HG03439 (cell line): ENCODE results near the gene HES5.

Experiments
- ATAC-seq: cut with Tn5 transposase; IDR thresholded peaks from one replicate; pipeline ENCODE4 v1.9.1; 2021; ENCODE audit warnings: mild to moderate bottlenecking, moderate library complexity; ENCODE audit not compliant: unreplicated experiment

Gene HES5

DNA sequence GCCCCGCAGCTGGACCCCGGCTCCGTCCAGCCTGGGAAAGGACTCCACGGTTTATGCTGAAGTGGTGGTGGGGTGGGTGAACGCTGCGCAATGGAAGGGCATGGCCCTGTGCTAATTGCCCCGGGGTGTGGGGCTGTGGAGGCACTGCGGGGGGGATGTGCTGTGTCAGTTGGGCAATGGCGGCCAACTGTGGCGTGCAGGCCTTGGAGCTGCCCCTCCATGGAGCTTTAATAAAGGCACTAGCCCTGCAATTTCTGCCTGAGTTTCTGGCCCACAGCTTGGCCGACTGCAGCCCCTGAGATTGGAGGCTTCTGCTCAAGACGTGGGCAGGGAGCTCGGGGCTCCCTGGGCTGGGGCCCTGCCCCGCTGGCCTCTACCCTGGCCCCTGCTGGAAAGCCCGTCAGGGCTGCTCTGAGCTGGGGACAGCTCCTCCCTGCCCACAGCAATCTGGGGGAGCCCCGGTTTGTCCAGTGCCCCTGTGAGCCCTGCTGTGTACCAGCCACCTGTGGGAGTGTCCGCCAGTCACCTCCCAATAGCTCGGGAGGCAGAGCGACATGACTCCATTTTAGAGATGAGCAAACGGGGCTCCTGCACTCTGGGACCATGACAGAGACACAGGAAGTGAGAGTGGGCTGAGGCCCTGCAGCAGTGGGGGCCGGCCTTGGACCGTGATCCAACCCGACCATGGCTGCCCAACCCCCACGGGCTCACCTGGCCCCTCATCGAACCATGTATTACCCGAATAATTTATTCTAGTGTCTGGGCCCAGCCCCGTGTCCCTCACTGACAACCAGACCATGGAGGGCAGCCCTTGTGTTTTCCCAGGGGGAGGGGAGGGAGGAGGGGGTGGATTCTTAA is 17.4 kb upstream of the HES5 start:
- ATAC-seq = no peak

DNA sequence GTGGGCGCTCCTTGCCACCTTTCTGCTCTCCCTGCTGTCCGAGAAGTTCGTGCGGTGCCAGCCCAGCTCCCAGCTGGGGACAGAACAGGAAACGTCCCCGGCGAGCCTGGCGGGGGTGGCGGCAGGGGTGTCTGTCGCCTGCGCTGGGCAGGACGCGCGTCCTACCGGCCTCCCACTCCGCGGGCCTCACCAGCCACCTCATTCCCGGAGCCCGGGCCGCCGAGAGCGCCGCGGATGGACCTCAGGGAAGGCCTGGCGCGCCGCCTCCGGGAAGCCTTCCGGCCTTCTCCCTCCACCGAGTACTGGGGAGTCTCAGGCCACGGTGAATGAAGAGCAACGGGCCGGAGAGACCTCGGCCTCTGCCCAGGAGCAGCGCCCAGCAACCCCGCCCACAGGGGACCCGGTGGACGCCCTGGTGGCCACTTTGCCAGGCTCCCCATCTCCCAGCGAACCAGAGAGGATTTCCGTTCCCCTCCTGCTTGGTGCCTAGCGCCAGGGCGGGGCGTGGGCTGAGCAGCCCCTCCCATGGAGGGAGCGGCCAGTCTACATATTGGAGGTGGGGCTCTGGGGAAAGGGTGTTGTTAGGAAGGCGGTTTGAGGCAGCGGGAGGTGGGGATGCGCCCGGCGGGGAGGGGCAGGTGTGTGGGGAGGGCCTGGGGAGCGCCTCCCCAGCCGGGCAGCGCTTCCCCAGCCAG is 16.6 kb upstream of the HES5 start:
- peak; percentile 34 for ATAC-seq

DNA sequence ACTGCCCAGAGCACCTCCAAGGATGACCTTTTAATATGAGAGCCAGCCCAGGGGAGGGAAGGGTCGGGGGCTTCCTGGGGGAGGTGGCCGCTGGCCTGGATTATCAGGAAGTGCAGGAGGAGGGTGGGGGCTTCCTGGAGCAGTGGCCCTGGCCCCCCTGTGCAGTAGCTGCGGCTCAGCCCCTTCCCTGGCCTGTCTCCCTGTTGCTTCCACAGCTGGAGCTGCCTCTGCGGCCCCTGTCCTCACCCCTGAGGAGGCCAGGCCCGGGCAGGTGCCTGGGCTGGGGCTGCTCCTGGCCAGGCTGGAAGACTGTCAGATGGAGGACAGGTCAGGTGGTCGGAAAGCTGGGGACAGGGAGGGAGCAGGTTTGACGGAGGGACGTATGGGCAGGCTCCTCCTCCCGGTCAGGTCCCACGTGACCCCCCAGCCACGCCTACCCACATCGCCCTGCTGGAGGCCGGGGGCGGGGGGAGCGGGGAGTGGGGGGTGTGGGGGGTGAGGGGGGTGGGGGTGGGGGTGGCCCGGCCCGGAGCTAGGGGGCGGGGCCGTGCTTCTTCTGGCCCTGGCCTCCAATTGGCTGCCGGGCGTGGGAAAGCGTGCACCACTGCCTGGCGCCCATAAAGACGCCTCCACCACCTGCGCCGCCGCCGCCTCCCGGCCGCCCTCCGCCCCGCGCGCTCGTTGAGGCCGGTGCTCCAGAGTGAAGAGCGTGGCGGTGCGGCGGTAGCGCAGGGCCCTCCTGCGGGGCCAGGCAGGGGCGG is 15.9 kb upstream of the HES5 start:
- ATAC-seq = peak; percentile 30

DNA sequence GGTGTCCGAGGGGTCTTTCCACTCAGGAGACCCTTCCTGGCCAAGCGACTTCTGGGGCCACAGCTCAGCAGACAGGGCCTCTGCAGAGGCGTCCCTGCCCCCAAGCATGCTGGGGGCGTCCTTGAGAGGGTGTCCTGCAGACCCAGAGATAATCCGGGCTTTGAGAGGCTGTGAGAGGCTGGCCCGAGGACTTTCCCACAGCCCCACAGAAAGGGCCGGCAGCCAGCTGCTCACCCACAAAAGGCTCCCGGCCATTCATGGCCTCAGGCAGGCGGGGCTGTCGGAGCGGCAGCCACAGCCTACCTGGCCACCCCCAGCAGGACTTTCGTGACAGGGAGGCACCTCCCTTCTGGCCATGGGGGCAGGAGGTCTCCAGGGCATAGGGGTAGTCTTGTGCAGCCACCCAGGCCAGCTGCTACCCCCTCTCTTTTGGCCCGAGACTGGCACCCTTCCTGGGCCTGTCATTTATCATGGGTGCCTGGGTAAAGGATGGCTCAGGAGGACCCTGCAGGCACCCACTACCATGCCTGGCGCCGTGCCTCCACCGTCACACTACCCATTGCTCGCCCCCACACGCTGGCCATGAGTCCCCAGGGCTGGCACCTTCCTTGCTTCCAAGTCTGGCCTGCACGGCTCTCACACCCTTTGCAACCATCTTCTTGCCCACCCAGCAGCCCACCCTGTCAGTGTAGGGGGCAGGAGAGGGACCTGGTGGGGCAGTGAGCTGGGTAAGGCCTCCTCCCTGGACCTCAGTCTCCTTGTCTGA is 15.0 kb upstream of the HES5 start:
- no peak for ATAC-seq

DNA sequence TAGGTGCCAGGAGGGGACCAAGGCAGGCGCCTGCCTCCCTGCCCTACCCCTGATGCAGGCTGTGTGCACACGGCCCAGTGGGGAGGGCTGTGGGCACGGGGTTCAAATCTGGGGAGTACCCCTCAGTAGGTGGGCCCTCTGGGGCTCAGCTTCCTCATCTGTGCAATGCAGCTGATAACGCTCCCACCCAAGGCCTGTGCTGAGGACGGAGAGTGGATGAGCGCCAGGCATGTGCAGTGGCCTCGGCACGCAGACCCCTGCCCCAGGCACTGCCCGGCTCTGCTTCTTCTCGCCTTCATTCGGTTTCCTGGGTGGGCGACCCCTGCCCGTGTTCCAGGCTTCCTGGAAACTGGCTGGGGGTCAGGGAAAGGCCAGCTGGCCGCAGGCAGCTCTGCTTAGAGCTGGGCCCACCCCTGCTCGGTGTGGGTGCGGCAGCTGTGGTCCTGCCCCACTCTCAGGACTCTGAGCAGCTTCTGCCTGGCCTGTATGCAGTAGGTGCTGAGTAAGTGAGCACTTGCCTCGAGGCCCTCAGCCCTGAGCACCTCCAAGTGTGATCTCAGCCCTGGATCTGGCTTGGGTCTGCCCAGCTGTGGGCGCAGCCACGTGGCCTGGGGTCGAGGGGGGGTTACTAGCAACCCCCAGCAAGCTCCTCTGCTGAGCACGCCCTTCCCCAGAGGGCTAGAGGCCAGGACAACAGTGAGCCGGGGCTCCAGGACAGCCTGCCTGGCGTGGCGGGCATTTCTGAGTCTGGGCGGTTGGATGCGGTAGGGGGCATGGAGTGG is 14.2 kb upstream of the HES5 start:
- ATAC-seq = no peak

GRCh38 chr1:2543543-2544092 is 13.6 kb upstream of the HES5 start:
- ATAC-seq = no peak

- ATAC-seq = no peak
These were observed 12.3 kb upstream of the HES5 start for GRCh38 chr1:2542246-2542915.

- no peak for ATAC-seq
These were observed 11.7 kb upstream of the HES5 start for GRCh38 chr1:2541619-2542245.

DNA sequence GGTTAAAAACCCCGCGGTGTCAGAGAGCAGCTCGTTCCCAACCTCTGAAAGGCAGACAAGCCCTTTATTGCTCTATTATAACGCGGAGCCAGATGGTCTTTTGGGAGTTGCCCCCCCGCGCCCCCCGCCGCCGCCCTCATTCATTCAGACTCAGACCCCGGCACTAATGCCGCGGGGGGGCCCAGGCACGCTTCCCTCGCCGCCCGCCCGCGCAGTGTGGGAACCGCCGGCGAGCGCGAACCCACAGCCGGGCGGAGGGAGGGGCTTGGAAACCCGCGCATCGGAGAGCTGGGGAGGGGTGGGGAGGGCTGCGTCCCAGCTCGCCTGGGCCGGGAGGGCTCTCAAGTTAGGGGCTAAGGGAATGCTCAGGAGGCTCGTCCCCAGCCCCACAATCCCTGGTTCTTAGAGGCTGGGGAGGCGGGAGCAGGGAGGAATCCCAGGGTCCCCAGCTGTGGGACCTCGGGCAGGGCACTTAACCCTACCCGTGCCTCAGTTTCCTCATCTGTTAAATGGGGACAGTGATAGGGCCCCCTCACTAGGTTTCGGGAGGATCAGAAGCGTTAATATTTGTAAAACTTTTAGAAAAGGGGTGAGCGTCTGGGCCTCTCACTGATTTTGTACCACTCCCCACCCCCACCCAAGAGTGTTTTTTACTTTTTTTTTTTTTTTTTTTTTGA is 10.9 kb upstream of the HES5 start:
- ATAC-seq = no peak

- ATAC-seq = no peak
These were observed 9.3 kb upstream of the HES5 start for GRCh38 chr1:2539312-2539907.

DNA sequence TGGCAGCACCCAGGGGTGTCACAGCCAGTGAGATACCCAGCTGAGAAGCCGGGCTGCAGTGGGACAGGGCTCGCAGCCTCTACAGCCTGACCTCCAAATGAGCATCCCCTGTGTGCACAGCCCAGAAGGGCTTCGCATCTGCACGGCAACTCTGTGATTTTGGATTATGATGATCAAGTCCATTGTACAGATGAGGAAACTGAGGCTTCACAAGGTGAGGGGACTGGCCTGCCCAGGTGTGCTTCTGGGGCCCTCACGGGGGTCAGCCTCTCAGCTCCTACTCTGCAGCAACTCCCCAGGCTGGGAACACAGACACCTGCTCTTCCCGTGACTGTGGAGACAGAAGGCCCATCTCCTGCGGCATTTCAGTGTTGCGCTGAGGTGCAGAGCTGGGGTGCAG is 8.8 kb upstream of the HES5 start:
- ATAC-seq = no peak

- ATAC-seq = no peak
These were observed 8.3 kb upstream of the HES5 start for GRCh38 chr1:2538376-2538775.

DNA sequence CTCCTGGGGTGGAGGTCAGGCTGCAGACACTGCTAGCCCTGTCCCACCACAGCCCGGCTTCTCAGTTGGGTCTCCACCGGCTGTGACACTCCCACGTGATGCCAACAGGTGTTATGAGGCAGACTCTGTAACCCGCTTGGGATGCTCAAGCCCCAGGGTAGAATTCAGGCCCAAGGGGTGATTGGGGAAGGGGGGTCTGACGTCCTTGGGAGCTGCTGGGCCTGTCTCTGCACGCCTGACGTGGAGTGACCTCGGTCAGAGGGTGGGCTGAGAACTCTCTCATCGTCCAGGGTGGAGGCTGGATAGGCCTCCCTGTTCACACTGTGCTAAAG is 7.7 kb upstream of the HES5 start:
- ATAC-seq = no peak

- no peak for ATAC-seq
These were observed 5.9 kb upstream of the HES5 start for GRCh38 chr1:2535981-2536380.

DNA sequence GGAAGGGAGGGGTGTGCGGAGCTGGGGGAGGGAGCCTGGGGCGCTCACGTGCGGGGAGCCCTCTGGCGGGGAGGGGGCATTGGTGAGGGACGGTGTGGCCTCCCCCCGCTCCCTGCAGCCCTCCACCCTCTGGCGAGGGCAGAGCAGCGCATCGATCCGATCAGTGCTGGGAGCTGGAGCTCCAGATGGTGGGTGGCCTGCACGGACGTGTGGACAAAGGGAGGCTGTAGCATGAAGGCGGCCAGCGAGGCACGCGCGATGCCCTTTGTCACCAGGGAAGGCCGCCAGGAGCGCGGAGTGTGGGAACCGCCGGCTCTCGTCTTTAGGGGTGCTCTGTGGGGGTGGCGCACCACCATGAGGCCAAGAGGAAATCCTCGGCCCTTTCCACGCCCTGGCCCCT is 5.4 kb upstream of the HES5 start:
- ATAC-seq = no peak

DNA sequence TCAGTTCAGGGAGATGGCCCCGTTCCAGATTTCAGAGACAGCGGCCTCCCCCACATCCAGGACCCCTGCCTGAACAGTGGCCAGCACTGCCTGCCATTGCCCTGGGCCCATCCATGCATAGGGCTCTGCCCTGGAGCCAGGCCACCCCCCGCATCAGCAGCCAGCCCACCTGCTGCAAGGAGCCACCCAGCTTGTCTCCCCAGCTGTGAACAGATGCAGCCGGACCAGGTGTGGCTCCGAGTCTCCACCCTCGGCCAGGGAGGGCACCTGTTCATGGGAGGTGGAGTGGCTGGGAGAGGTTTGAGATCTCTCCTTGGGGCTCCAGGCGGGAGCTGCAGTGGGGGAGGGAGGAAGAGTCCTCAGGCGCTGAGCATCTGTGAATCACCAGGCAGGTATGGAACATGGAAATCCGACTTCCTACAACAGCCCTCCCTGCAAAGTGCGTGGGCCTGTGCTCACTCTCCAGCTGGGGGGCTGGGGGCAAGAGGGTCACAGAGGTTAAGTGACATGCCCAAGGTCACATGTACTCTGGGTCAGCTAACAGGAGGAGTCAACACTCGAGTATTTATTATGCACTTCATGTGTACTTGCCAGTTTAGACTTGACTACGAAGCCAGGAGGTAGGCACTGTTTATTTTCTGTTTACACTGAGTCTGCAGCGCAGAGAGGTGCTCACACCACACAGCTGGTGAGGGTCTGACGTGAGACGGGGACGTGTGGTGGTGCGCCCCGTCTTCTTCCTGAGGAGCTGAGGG is 4.8 kb upstream of the HES5 start:
- no peak for ATAC-seq

- ATAC-seq = no peak
These were observed 4.2 kb upstream of the HES5 start for GRCh38 chr1:2534315-2534686.
